ENCODE data around the gene SLC30A4.

GRCh38 chr15:45441036-45441435, 81.5 kb downstream of the SLC30A4 start:
- TF ChIP-seq POLR2AphosphoS5 (IDR thresholded peaks at IDR 0.05) (no peak), POLR2A (IDR thresholded peaks at IDR 0.05) (no peak), EP300 (IDR thresholded peaks at IDR 0.05) (no peak)
- TF ChIP-seq, protein P1, sequence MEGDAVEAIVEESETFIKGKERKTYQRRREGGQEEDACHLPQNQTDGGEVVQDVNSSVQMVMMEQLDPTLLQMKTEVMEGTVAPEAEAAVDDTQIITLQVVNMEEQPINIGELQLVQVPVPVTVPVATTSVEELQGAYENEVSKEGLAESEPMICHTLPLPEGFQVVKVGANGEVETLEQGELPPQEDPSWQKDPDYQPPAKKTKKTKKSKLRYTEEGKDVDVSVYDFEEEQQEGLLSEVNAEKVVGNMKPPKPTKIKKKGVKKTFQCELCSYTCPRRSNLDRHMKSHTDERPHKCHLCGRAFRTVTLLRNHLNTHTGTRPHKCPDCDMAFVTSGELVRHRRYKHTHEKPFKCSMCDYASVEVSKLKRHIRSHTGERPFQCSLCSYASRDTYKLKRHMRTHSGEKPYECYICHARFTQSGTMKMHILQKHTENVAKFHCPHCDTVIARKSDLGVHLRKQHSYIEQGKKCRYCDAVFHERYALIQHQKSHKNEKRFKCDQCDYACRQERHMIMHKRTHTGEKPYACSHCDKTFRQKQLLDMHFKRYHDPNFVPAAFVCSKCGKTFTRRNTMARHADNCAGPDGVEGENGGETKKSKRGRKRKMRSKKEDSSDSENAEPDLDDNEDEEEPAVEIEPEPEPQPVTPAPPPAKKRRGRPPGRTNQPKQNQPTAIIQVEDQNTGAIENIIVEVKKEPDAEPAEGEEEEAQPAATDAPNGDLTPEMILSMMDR (IDR thresholded peaks at IDR 0.05), result no peak
